ENCODE measurements around the gene PTGES3.

The PTGES3 gene

GRCh38 chr12:56716933-56717880 is 29.1 kb upstream of the PTGES3 start:
- TF ChIP-seq GATA3 (IDR thresholded peaks at IDR 0.05; ENCODE audit: low read depth, low read length) = no peak
- TF ChIP-seq GATA2 (IDR thresholded peaks at IDR 0.05; ENCODE audit: low read depth, low read length) = no peak

DNA sequence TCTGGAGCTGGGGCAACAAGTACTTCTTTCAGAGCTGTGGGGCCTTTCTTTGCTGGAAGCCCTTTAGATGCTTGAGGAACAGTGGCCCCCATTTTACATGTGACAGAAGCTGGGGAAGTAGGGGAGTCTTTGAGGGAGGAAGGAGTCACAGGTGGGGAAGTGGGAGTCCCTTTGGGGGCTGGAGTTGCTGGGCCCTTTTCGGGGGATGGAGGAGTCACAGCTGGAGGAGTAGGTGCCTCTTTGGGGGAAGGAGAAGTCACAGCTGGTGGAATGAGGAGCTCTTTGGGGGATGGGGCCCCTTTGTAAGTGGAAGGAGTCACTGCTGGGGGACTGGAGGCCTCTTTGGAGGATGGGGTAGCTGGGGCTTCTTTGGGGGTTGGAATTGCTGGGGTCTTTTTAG is 28.4 kb upstream of the PTGES3 start:
- TF ChIP-seq GATA2 (IDR thresholded peaks at IDR 0.05; ENCODE audit: low read depth, low read length) (no peak), GATA3 (IDR thresholded peaks at IDR 0.05; ENCODE audit: low read depth, low read length) (no peak)

DNA sequence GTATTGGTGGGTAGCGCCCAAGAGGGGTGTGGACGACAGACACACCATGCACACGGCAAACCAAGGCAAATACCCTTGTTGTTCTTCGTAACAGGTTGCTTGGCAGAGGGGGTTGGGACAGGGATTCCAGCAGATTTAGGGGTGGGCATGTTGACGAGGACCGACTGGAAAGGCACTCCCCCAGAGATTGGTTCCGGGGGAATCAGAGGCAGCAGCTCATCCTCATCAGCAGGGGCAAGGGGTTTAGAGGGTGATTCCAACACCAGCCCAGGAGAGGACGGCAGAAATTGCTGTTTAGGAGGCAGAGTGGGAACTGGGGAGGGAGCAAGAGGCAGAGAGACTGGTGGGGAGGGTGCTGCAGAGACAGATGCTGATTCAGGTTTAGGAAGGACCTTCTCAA is 27.7 kb upstream of the PTGES3 start:
- TF ChIP-seq GATA3 (IDR thresholded peaks at IDR 0.05; ENCODE audit: low read depth, low read length) = no peak
- TF ChIP-seq GATA2 (IDR thresholded peaks at IDR 0.05; ENCODE audit: low read depth, low read length) = no peak

- TF ChIP-seq GATA2 (IDR thresholded peaks at IDR 0.05; ENCODE audit: low read depth, low read length) (no peak), GATA3 (IDR thresholded peaks at IDR 0.05; ENCODE audit: low read depth, low read length) (no peak)
Measured at GRCh38 chr12:56714431-56714929, 26.4 kb upstream of the PTGES3 start.

GRCh38 chr12:56713345-56713744 is 25.3 kb upstream of the PTGES3 start:
- TF ChIP-seq GATA2 (IDR thresholded peaks at IDR 0.05; ENCODE audit: low read depth, low read length) = no peak
- no peak for TF ChIP-seq GATA3 (IDR thresholded peaks at IDR 0.05; ENCODE audit: low read depth, low read length)

GRCh38 chr12:56709759-56710376 is 21.8 kb upstream of the PTGES3 start:
- TF ChIP-seq GATA2 (IDR thresholded peaks at IDR 0.05; ENCODE audit: low read depth, low read length) = no peak
- no peak for TF ChIP-seq GATA3 (IDR thresholded peaks at IDR 0.05; ENCODE audit: low read depth, low read length)

- TF ChIP-seq GATA2 (IDR thresholded peaks at IDR 0.05; ENCODE audit: low read depth, low read length) (no peak), GATA3 (IDR thresholded peaks at IDR 0.05; ENCODE audit: low read depth, low read length) (no peak)
Measured at GRCh38 chr12:56699020-56699661, 11.1 kb upstream of the PTGES3 start.

GRCh38 chr12:56695327-56696101 is 7.4 kb upstream of the PTGES3 start:
- TF ChIP-seq GATA2 (IDR thresholded peaks at IDR 0.05; ENCODE audit: low read depth, low read length) (no peak), GATA3 (IDR thresholded peaks at IDR 0.05; ENCODE audit: low read depth, low read length) (no peak)

- TF ChIP-seq GATA3 (IDR thresholded peaks at IDR 0.05; ENCODE audit: low read depth, low read length) (no peak), GATA2 (IDR thresholded peaks at IDR 0.05; ENCODE audit: low read depth, low read length) (no peak)
Measured at GRCh38 chr12:56694161-56694560, 6.1 kb upstream of the PTGES3 start.

- TF ChIP-seq GATA3 (IDR thresholded peaks at IDR 0.05; ENCODE audit: low read depth, low read length) (no peak), GATA2 (IDR thresholded peaks at IDR 0.05; ENCODE audit: low read depth, low read length) (no peak)
Measured at GRCh38 chr12:56688846-56689109, 694 bp upstream of the PTGES3 start.

DNA sequence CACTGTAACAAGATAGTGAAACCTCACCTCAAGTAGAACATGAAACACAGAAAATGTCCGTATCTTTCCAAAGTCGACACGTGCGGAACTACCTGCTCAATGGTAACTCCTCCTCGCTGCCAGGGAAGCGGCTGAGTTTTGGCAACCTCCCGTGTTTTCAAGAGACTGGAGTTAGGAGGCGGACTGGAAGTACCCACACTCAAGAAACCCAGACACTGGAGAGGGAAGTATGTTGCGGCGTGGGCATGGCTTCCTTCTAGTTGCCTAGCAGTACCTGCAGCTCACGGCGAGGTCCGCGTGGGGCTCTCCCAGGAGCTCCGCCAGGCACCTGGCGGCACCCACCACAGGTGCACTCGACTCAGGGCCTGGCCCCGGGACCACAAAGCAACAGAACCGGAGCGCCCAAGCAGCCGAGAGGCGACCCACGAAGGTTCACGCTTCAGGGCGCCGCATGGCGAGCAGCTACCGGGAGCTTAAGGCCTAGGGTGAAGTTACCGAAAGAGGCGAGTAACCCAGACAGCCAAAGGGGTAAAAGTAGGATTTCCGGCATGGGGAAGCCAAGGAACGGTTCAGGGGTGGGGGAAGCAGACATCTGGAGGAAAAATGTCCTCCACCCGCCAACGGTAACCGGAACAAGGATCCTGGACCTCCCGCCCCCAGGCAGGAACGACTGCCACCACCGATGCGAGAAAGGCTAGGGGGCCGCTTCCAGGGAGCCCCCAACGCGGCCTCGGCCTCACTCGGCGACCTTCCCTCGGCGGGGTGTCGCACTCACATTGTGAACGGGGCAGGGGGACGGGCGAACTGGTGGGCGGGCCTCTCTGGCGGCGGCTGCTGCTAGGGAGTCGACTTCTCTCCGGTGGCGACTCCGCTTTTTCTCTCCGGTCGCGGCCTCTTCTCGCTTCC is 608 bp downstream of the PTGES3 start:
- no peak for TF ChIP-seq GATA3 (IDR thresholded peaks at IDR 0.05; ENCODE audit: low read depth, low read length)
- TF ChIP-seq GATA2 (IDR thresholded peaks at IDR 0.05; ENCODE audit: low read depth, low read length) = no peak

DNA sequence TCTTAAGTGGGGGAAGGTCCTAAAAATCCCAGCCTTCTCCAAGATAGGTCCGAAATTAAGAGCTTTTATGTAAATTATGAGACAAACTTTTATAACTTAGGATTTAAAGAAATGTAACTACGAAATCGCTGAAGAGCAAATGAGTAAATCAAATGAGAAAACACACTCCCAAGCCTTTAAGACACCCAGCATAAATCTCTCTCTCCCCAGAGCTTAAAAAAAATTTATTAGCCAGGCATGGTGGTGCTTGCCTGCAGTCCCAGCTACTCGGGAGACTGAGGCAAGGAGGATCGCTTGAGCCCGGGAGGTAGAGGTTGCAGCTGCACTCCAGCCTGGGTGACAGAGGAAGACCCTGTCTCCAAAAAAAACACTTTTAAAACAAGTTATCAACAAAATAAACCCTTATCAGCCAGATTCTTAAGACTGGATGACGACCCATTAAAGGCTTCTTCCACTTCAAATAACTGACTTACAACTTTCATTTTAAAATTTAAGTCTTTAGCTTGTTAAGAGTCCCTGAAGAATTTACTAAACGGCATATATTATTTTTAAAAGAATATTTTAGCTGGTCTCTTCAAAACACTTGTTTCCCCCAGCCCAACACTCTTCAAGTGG is 3.2 kb downstream of the PTGES3 start:
- TF ChIP-seq GATA3 (IDR thresholded peaks at IDR 0.05; ENCODE audit: low read depth, low read length) (no peak), GATA2 (IDR thresholded peaks at IDR 0.05; ENCODE audit: low read depth, low read length) (no peak)

Measured in SH-SY5Y (cell line).